Stimulated activated CD4-positive, alpha-beta T cell treated with anti-CD3 and anti-CD28 coated beads, Interleukin-2, amount 100 ng/mL, for 24 hours (primary cell): Measurements from ENCODE around the gene CBX2.

Experiments
- DNase-seq, 2 donors: peaks; one replicate each; pipeline ENCODE4 v3.0.0-alpha.2; 2020

CBX2 gene

DNA sequence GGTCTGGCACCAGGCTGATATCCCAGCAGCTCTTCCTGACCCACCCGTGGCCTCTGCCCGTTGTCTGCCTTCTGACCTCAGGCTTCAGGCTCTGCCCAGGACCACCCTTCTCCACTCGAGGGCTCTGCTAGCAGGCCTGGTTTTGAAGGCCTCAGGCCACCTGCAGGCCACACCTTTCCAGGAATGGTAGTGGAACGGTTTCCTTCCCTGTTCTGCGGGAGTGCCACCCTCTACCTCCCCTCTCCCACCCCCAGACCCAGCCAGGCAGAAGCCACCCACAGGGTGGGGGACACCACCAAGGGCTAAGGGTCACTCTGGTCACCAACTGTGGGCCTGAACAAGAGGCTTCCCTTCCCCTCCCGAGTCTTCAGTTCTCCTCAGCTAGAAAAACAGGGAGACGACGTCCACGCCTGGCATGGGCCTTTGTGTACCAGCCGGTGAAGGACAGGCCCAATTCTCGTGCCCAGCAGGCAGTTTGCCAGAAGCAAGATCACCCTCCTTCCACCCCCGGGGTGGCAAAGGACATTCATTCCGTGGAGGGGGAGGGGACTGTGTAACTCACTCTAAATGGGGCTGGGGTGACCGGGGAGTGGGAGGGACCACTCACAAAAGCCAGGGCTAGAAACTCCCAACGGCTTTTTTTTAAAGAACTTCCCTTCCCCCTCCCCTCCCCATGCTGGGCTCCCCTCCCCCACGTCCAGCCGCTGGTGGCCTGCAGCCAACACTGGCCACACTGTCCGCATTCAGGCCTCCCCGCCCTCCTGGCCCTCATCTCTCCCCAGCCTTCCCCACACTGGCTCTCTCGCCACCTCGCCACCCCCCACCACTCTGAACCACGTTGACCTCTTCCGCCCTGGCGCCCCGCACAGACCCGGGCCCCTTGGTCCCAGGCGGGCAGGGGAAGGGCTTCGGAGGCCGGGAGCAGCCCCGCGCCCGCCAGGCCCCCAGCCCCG lies 53.6 kb downstream of the CBX2 start:
- DNase-seq: no peak

DNA sequence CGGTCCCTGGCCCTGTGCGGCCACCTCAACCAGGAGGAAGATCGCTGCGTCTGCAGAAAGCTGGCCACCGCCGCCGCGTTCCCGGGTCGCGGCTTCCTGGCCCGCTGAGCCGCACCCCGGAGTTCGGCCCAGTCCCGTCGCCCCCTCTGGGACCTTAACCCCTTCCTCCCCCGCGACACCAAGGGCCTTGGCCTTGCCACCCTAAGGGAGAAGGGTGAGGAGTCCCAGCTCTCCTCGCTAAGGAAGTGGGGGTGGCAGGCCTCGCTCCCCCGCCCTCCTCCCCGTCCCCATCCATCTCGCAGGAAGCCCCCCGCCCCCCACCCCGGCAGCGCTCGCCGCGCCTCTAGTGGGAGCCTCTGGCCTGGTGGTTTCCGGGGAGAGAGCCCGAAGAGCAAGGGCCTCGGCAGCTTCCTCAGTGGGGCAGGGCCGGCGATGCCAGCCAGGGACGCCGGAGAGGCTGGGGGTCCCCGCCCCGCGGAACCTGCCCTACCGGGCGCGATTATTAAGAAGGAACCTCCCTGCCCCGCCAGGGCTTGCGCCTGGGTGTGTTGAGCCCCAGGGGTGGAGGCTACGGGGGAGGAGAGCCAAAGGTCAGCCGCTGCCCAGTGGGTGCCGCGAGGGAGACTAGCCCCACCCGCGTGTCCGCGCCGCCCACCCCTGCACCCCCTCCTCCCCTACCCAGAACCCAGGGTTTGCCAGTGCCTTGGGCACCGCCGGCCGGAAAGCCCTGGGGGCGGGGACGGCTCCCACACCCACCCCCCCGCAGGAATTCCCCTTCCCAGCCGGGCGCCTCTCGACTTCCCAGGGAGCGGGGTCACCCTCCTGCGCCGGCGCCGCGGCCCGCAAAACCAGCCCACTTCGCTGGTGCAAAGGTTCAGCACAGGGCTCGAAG lies 54.5 kb downstream of the CBX2 start:
- no peak for DNase-seq

DNA sequence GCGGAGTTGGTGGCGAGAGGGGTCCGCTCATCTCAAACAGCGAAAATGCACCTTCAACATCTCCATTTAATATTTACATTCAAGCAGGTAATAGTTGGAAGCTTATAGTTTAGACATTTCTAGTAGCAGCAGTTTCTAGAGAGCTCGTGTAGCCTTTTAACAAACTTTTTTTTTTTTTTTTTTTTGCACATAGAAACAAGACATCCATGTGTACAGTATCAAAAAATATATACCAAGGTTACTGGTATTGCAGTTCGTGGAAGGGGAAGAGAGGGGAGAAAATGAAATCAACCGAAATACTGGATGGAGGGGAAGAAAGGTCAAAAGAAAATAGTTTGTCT lies 55.1 kb downstream of the CBX2 start:
- no peak for DNase-seq

DNA sequence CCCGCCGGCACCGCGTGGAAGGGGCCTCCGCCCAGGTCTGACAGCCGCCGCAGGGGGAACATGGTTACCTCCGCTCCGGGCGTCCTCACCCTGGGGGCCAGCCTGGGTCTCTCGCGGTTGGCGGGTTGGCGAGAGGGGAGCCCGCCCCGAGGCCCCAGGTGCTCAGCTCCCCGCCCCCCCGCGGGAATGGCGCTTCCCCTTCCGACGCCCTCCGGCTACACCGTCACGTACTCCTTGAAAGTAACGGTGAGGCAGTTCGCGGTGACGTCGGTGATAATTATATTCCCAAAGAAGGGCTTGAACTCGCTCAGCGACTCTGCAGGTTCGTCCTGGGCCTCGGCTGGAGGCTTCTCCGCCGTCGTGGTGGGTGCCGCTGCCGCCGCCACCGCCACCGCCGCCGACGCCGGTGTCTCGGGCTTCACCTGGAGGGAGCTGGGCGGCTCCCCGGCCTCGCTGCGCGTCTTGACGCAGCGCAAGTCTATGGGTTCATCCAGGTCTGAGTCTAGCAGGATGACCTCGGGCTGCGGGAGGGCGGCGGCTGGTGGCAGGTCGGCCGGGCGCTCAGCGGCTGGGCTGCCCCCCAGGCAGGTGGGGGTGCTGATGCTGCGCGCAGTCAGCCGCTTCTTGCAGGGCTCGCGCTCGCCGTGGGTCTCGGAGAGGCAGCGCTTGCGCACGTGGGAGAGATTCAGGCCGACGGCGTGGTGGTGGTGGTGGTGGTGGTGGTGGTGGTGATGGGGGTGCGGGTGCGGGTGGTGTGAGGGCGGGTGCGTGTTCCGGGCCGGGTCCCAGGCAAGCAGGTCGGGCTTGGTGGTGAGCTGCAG lies 56.0 kb downstream of the CBX2 start:
- no peak for DNase-seq

DNA sequence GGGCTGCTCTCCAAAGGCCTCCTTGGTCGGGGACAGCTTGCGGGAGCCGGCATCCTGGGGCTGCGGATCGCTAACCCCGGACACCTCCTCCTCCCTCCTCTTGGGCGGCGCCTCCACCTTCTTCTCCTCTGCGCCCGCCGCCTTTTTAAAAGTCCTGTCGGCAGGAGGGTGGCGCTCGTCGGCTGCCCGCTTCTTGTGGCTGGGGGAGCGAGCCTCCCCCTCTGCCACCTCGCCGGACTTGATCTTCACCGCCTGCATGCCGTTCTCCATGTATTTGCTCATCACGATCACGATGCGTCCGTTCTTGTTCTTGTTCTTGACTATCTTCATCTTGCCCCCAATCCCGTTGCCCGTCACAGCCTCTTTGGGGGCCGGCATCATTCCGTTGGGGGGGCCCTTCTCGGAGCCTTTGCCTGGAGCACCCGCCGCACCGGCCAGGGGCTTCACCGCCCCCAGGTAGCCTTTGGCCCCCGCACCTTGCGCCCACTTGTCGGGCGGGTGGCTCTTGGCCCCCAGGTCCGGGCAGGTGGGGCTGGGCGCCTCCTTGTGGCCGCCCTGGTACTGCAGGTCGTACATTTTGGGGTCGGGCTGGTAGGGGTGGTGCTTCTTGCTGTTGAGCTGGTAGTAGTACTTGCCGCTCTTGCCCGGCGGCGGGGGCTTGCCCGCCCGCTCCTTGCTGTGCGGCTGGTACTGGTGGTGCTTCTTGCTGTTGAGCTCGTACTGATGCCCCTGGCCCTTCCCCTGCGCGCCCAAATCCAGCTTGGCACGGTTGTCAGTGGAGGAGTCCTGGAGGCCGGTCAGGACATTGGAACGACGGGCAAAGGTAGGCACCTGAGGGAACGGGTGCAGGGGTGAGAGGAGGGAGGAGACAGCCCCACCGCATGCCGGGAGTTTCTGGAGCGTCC lies 56.9 kb downstream of the CBX2 start:
- DNase-seq: peak; percentile 59 to 65

DNA sequence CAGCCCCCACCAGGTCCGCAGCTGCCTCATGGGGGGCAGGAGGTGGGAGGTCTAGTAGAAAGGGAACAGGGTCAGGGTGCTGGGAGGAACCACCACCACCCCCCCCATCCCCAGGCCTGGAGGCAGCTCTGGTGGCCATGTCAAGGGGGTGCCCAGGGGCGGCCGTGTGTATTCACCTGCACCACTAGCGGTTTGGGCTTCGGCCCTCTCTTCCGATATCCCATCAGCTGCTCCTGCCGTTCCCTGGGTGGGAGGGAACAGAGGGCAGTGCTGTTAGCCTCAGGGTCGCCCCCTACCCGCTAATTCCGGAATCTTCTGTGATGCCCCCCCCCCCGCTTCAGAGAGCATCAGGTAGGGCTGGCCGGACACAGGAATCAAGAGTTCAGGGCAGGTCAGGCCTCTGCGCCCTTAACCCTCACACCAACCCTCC lies 57.5 kb downstream of the CBX2 start:
- no peak for DNase-seq

DNA sequence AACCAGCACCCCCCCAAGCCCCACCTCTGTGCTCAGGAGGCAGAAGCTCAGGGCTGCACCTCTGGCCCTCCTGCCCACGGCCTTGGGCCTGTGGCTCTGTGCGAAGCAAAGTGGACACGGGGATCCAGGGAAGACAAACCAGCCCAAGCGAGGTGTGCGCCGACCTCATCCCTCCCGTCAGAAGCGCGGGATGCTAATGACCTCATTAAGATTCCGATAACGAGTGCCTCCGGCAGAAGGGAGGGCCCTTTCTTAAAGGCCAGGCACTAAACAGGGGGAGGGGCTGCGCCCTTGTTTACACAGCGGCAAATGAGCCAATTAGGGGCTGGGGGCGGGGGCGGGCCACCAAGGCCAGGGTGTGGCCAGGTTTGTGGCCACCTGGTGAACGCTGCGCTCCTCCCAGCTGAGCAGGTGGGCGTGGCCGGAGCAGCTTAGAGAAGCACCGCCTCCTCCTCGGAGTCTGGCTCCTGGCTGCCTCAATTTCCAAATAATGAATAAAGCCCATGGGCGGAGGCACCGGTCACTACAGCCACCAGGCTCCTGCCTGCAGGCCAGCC lies 58.1 kb downstream of the CBX2 start:
- DNase-seq: no peak

DNA sequence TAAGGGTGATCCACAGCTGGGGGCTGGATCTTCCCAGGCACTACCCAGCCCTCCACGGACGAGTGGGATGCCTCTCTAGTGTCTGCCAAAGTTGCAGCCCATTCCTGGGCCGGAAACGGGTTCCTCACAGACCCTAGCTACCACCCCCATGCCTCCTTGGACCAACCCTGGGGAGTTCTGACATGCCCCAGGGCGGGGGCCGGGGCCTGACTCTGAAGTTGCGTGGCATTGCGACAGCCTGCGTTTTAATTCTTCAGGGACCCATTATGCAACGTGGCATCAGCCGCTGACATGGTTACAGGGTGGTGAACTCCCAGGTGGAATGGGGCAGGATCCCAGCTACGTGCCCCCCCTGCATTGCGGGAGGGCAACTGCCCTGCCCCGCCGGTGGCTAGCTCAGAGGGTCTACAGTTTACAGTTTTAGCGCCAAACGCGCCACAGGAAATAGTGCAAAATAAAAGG lies 58.6 kb downstream of the CBX2 start:
- no peak for DNase-seq

DNA sequence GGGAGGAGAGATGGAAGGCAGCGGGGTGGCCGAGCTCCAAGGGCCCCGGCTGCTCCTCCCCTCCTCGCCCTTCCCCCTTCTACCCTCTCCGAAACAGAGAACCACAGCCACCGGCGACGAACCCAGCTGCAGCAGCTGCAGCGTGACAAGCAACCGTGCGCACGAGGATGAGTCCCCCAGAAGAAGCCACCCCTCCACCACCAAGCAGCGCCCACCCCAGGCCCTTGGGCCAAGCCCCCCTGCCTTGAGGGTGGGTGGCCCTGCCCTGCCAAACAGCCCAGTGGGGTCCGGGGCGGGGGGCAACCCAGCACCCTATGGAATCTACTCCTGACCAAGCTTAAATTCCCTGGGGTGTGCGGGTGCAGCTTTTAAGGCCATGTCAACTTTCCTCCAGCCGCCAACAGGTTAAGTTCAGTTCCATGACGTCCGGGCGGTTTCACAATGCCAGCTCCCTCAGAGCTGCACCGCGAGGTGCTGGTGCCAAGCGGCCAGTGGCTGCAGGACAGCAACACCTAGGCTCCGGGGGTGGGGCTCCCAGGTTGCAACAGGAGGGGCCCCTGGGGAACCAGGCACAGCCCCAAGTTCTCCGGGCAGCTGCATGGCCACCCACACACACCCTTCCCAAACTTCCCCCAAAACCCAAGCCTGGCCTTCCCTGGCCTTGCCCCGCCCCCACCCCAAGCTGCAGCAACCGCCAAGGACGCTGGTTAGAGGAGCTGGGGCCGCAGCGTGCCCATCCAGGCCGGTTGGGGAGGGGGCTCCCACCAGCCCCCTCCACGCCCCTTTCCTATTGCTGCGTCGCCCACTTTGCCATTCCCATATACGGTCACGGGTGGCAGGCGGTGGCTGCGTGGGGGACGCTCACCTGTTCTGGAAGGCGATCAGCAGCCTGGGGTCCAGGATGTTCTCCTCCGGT lies 59.3 kb downstream of the CBX2 start:
- peak in 1 of 2 donors; percentile 63 for DNase-seq
